ENCODE data around the gene TAF6L. TPM values are rescaled to one million over a fixed set of nuclear protein-coding genes. Genes with fewer than 3 reads are reported as not detected.

The TAF6L gene
- total and polyA plus RNA-seq, 9 of the 15 experiments (the other 6 are each of a cell fraction or from before 2014, with no cell fraction given) = 0.04 to 45.5 (median 20.8) TPM

DNA sequence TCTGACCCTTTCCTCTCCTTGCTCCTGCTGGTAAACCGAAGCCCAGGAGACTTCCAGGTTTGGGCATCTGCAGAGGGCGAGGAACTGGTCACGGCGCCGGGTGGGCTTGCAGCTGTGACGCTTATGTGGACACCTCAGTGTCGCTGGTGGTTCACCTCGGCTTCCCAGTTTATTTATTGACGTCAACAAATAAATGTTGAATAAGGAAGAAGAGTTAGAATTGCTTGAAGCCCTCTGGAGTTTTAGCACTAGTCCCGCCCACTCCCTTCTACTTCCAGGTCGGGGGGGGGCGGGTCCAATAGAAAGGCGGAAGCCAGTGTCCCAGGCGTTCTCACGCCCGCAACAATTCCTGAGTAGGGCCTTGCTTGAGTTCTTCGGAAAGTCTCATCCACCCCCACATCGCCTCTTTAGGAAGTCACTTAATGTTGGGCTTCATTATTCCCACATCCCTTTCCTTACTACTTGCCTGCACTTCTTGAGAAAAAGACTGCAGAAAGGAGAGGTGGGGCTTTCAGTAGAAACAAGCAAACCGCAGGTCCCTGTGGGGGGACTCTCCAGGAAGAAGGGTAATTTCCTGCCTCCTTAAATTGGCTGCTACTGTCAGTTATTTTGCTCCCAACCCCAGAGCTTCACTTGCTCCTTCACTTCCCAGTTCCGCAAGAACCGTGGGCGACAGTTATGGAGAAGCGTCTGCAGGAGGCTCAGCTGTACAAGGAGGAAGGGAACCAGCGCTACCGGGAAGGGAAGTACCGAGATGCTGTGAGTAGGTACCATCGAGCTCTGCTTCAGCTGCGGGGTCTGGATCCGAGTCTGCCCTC lies 42.8 kb upstream of the TAF6L start, which contains the start of gene TTC9C (continued):
- TF ChIP-seq ZC3H8 (IDR thresholded peaks at IDR 0.05) (no peak), ZNF143 (CRISPR knock-in tag; IDR thresholded peaks at IDR 0.05) (no peak), NFYB (IDR thresholded peaks at IDR 0.05; ENCODE audit: extremely low read depth, insufficient read length) (no peak), TAL1 (IDR thresholded peaks at IDR 0.05) (no peak), ZNF140 (CRISPR knock-in tag; IDR thresholded peaks at IDR 0.05) (no peak), MBD2 (IDR thresholded peaks at IDR 0.05; ENCODE audit: borderline replicate concordance, low read depth) (peak; percentile 53; the same call in 1 of the 2 replicates), NFE2L1 (tag; IDR thresholded peaks at IDR 0.05; ENCODE audit: borderline replicate concordance, low read depth) (no peak), MCM5 (IDR thresholded peaks at IDR 0.05; ENCODE audit: low read depth) (no peak), ZNF778 (CRISPR knock-in tag; IDR thresholded peaks at IDR 0.05) (no peak), ZSCAN32 (CRISPR knock-in tag; IDR thresholded peaks at IDR 0.05) (no peak), FOXJ3 (CRISPR knock-in tag; IDR thresholded peaks at IDR 0.05) (no peak), MTA2 (IDR thresholded peaks at IDR 0.05; ENCODE audit: low read depth) (peak; percentile 53; the same call in 1 of the 2 replicates), LEF1 (IDR thresholded peaks at IDR 0.05) (no peak), HNRNPUL1 (IDR thresholded peaks at IDR 0.05; ENCODE audit: low read length) (no peak), GTF2E2 (tag; IDR thresholded peaks at IDR 0.05) (peak; percentile 85; the same call in 1 of the 2 replicates)
- TF ChIP-seq, protein P1, sequence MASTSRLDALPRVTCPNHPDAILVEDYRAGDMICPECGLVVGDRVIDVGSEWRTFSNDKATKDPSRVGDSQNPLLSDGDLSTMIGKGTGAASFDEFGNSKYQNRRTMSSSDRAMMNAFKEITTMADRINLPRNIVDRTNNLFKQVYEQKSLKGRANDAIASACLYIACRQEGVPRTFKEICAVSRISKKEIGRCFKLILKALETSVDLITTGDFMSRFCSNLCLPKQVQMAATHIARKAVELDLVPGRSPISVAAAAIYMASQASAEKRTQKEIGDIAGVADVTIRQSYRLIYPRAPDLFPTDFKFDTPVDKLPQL (IDR thresholded peaks at IDR 0.05; ENCODE audit: extremely low read depth, insufficient read length) = no peak
- TF ChIP-seq, protein P2, sequence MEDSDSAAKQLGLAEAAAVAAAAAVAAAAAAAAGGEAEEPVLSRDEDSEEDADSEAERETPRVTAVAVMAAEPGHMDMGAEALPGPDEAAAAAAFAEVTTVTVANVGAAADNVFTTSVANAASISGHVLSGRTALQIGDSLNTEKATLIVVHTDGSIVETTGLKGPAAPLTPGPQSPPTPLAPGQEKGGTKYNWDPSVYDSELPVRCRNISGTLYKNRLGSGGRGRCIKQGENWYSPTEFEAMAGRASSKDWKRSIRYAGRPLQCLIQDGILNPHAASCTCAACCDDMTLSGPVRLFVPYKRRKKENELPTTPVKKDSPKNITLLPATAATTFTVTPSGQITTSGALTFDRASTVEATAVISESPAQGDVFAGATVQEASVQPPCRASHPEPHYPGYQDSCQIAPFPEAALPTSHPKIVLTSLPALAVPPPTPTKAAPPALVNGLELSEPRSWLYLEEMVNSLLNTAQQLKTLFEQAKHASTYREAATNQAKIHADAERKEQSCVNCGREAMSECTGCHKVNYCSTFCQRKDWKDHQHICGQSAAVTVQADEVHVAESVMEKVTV (CRISPR knock-in tag; IDR thresholded peaks at IDR 0.05) = no peak
- TF ChIP-seq, protein P3, sequence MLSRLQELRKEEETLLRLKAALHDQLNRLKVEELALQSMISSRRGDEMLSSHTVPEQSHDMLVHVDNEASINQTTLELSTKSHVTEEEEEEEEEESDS (CRISPR knock-in tag; IDR thresholded peaks at IDR 0.05) = no peak
- TF ChIP-seq, protein P4, sequence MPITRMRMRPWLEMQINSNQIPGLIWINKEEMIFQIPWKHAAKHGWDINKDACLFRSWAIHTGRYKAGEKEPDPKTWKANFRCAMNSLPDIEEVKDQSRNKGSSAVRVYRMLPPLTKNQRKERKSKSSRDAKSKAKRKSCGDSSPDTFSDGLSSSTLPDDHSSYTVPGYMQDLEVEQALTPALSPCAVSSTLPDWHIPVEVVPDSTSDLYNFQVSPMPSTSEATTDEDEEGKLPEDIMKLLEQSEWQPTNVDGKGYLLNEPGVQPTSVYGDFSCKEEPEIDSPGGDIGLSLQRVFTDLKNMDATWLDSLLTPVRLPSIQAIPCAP (CRISPR knock-in tag; IDR thresholded peaks at IDR 0.05; ENCODE audit: borderline replicate concordance) = no peak
- TF ChIP-seq, protein P5, sequence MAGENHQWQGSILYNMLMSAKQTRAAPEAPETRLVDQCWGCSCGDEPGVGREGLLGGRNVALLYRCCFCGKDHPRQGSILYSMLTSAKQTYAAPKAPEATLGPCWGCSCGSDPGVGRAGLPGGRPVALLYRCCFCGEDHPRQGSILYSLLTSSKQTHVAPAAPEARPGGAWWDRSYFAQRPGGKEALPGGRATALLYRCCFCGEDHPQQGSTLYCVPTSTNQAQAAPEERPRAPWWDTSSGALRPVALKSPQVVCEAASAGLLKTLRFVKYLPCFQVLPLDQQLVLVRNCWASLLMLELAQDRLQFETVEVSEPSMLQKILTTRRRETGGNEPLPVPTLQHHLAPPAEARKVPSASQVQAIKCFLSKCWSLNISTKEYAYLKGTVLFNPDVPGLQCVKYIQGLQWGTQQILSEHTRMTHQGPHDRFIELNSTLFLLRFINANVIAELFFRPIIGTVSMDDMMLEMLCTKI (IDR thresholded peaks at IDR 0.05; ENCODE audit: partially characterized antibody) = no peak
- TF ChIP-seq, protein P6, sequence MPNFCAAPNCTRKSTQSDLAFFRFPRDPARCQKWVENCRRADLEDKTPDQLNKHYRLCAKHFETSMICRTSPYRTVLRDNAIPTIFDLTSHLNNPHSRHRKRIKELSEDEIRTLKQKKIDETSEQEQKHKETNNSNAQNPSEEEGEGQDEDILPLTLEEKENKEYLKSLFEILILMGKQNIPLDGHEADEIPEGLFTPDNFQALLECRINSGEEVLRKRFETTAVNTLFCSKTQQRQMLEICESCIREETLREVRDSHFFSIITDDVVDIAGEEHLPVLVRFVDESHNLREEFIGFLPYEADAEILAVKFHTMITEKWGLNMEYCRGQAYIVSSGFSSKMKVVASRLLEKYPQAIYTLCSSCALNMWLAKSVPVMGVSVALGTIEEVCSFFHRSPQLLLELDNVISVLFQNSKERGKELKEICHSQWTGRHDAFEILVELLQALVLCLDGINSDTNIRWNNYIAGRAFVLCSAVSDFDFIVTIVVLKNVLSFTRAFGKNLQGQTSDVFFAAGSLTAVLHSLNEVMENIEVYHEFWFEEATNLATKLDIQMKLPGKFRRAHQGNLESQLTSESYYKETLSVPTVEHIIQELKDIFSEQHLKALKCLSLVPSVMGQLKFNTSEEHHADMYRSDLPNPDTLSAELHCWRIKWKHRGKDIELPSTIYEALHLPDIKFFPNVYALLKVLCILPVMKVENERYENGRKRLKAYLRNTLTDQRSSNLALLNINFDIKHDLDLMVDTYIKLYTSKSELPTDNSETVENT (CRISPR knock-in tag; IDR thresholded peaks at IDR 0.05) = no peak
